Measurements from ENCODE around the gene TNFRSF9.
A peak's percentile ranks its signal among the peaks of the same experiment; 100 is the strongest.

TNFRSF9 gene

DNA sequence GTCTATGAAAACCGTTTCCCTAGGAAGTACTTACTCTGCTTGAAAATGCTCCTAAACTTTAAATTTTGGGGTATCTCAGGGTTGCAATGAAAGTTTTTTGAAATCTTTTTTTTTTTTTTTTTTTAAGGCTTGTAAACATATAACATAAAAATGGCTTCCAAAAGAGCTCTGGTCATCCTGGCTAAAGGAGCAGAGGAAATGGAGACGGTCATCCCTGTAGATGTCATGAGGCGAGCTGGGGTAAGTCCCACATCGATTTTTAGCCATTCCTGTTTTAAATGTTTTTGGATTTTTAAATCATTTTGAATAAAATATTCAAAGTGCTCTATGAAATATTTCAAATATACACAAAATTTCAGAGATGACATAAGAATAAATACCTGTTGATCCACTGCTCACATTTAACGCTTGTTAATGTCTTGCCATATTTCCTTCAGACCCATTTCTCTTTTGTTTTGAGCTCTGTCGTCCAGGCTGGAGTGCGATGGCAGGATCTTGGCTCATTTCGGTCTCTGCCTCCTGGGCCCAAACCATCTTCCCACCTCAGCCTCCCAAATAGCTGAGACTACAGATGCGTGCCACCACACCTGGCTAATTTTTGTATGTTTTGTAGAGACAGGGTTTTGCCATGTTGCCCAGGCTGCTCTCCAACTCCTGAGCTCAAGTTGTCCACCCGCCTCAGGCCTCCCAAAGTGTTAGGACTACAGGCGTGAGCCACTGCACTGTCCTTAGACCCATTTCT lies 22.2 kb upstream of the TNFRSF9 start:
- TF ChIP-seq CTCF (IDR thresholded peaks at IDR 0.05; ENCODE audit: low read depth, low read length, missing control alignments): no peak
- no peak for DNase-seq
- Histone ChIP-seq H3K27me3 (replicated peaks) (no peaks in the 10 kb centered on the region), H3K36me3 (replicated peaks) (peaks cover 35% of the 10 kb centered on the region), H3K4me3 (ENCODE audit: low read depth, low read length) (peak overlapping the region; percentile 88), H3K27ac (peak overlapping the region; percentile 87)
- in situ Hi-C loops (cut with HindIII; ENCODE audit: low pct_ligation_motif_present, low sequenced_read_pairs): no loop called here

DNA sequence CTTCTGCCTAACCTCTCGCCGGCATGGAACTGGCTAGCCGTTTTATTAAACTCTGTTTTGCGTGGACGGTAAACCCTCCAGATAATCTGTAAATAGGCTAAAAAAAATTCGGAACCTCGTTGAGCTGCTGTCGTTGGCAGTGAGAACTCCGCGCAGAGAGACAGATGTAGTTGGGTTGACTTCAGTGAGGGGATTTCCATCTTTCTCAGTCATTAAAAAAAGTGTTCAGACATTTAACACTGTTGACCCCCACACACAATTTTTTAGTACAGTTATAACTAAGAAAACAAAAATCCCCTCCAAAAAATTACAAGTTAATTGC lies 21.3 kb upstream of the TNFRSF9 start:
- no peaks in the 10 kb centered on the region for H3K27me3 ChIP-seq (replicated peaks)
- no peak for TF ChIP-seq CTCF (IDR thresholded peaks at IDR 0.05; ENCODE audit: low read depth, low read length, missing control alignments)
- H3K4me3 ChIP-seq (ENCODE audit: low read depth, low read length): peak overlapping the region; percentile 88
- in situ Hi-C loops (cut with HindIII; ENCODE audit: low pct_ligation_motif_present, low sequenced_read_pairs): no loop called here
- DNase-seq: no peak
- peak overlapping the region; percentile 87 for H3K27ac ChIP-seq
- H3K36me3 ChIP-seq (replicated peaks): peaks cover 29% of the 10 kb centered on the region

GRCh38 chr1:7961216-7962013 lies 20.8 kb upstream of the TNFRSF9 start, which contains the start of gene PARK7:
PARK7 (plus strand) TSS chr1:7961711; CDS start chr1:7962786, 1,075 bp downstream.
- Histone ChIP-seq H3K4me3 (ENCODE audit: low read depth, low read length) (peak within 1 kb of the TSS; percentile 88), H3K27me3 (replicated peaks) (no peaks in the 10 kb centered on the region), H3K27ac (peak within 1 kb of the TSS; percentile 87), H3K36me3 (replicated peaks) (peaks cover 28% of the 10 kb centered on the region)
- DNase-seq: peak; percentile 99
- in situ Hi-C loops (cut with HindIII; ENCODE audit: low pct_ligation_motif_present, low sequenced_read_pairs): no loop called here
- peak; percentile 72 for TF ChIP-seq CTCF (IDR thresholded peaks at IDR 0.05; ENCODE audit: low read depth, low read length, missing control alignments)

DNA sequence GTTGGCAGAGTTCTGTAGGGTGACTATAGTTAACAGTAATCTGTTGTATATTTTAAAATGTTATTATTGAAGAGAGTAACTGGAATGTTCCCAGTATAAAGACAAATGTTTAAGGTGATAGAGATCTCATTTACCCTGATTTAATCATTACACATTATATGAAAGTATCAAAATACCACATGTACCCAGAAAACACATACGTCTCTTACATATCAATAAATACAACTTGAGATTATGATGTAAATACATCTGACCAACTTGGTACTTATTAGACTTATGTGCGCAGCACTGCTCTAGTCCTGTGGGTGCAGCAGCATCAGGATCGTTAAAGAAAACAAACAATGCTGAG lies 20.2 kb upstream of the TNFRSF9 start:
- peak overlapping the region; percentile 88 for H3K4me3 ChIP-seq (ENCODE audit: low read depth, low read length)
- in situ Hi-C loops (cut with HindIII; ENCODE audit: low pct_ligation_motif_present, low sequenced_read_pairs): no loop called here
- H3K27me3 ChIP-seq (replicated peaks): no peaks in the 10 kb centered on the region
- TF ChIP-seq CTCF (IDR thresholded peaks at IDR 0.05; ENCODE audit: low read depth, low read length, missing control alignments): no peak
- peaks cover 22% of the 10 kb centered on the region for H3K36me3 ChIP-seq (replicated peaks)
- no peak for DNase-seq
- H3K27ac ChIP-seq: peak overlapping the region; percentile 87

GRCh38 chr1:7960165-7960564 lies 19.5 kb upstream of the TNFRSF9 start:
- Histone ChIP-seq H3K27me3 (replicated peaks) (no peaks in the 10 kb centered on the region), H3K36me3 (replicated peaks) (peaks cover 17% of the 10 kb centered on the region), H3K4me3 (ENCODE audit: low read depth, low read length) (no peak overlapping the region), H3K27ac (no peak overlapping the region)
- TF ChIP-seq CTCF (IDR thresholded peaks at IDR 0.05; ENCODE audit: low read depth, low read length, missing control alignments): no peak
- no peak for DNase-seq
- in situ Hi-C loops (cut with HindIII; ENCODE audit: low pct_ligation_motif_present, low sequenced_read_pairs): no loop called here
